Vagina (tissue), 2 donors: Measurements from ENCODE around the gene SLC25A17.

ENCODE experiments used
- CTCF ChIP-seq, 3 experiments: fragments of 450-650 bp in 2 of 3; fragments of 200-600 bp in 1 of 3; sonication (generic) in 1 of 3; IDR thresholded peaks; one replicate each; pipeline ENCODE4 v1.5.1; 2017 to 2019; ENCODE audit warnings: antibody characterized with exemption in 3 of 3, mild to moderate bottlenecking in 2 of 3, moderate library complexity in 2 of 3
- POLR2AphosphoS5 ChIP-seq, 2 donors: sonication (generic); formaldehyde crosslinking; IDR thresholded peaks; one replicate each; pipeline ENCODE4 v1.9.0; 2017; ENCODE audit warnings: antibody characterized with exemption in 2 of 2, mild to moderate bottlenecking in 2 of 2, low read depth in 1 of 2; ENCODE audit not compliant: insufficient read depth in 1 of 2

GRCh38 chr22:40727070-40727963, 91.8 kb downstream of the SLC25A17 start:
- TF ChIP-seq POLR2AphosphoS5 (IDR thresholded peaks at IDR 0.05; ENCODE audit: insufficient read depth in 1 of 2, low read depth in 1 of 2): no peak
- TF ChIP-seq CTCF (IDR thresholded peaks at IDR 0.05): no peak
